Progenitor cell of endocrine pancreas (in vitro differentiated cells): ENCODE results near the gene AP1S2. TPM values are rescaled to one million over a fixed set of nuclear protein-coding genes. Genes with fewer than 3 reads are reported as not detected.

Experiments
- DNase-seq: peaks from one replicate; pipeline ENCODE4 v3.0.0; 2021; ENCODE audit warnings: low spot score; ENCODE audit not compliant: unreplicated experiment
- H3K27ac Mint-ChIP-seq: 2 replicates; pipeline ENCODE4 v1.8.0; 2021; ENCODE audit warnings: mild to moderate bottlenecking, moderate library complexity, mixed read lengths
- H3K27me3 Mint-ChIP-seq: 2 replicates; pipeline ENCODE4 v1.8.0; 2021; ENCODE audit warnings: mixed read lengths
- H3K36me3 Mint-ChIP-seq: 2 replicates; pipeline ENCODE4 v1.8.0; 2022; ENCODE audit warnings: mixed read lengths; ENCODE audit not compliant: insufficient read depth
- H3K4me1 Mint-ChIP-seq: 2 replicates; pipeline ENCODE4 v1.8.0; 2021; ENCODE audit warnings: low read depth, mixed read lengths
- H3K4me3 Mint-ChIP-seq: 2 replicates; pipeline ENCODE4 v1.8.0; 2021; ENCODE audit warnings: low read depth, mild to moderate bottlenecking, moderate library complexity, mixed read lengths
- H3K9me3 Mint-ChIP-seq: 2 replicates; pipeline ENCODE4 v1.8.0; 2021; ENCODE audit warnings: low read depth, mixed read lengths
- CTCF ChIP-seq: fragments of 200-600 bp; sonication (generic); IDR thresholded peaks from one replicate; pipeline ENCODE4 v1.5.0; 2021; ENCODE audit warnings: antibody characterized with exemption, mild to moderate bottlenecking; ENCODE audit not compliant: unreplicated experiment
- total RNA-seq: library from RNA; stranded (reverse); gene quantifications from 2 replicates; pipeline ENCODE4 v1.2.1, GENCODE V29; 2021

Gene AP1S2
- total RNA-seq, 1 donor from 2014 or later, result 82.6 TPM

- Mint-ChIP-seq H3K27me3 (no peaks in the 10 kb centered on the region), H3K36me3 (peaks cover 29% of the 10 kb centered on the region), H3K4me3 (no peak overlapping the region), H3K27ac (no peak overlapping the region), H3K9me3 (no peaks in the 10 kb centered on the region), H3K4me1 (no peaks in the 10 kb centered on the region)
- TF ChIP-seq CTCF, result no peak
- DNase-seq, result no peak
These were observed 46.4 kb downstream of the AP1S2 start for GRCh38 chrX:15808254-15808653.

DNA sequence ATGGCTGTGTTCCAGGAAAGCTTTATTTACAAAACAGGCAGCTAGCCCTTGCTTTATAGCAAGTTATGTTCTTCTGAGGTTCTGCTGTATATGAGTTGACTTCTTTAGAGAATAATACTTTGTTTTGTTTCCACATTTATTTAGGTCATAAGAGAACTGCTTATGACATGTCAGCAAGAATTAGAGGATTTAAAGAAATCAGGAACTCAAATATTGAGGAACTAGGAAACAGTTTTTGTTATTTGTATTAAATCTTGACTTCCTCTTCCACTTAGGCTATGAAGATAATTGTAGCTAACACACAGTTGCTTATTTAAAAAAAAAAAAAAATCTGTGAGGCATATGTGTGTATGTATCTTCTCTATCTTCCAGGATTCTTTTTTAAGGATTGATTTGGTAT is 50.0 kb downstream of the AP1S2 start:
- no peaks in the 10 kb centered on the region for H3K9me3 Mint-ChIP-seq
- H3K27me3 Mint-ChIP-seq, result no peaks in the 10 kb centered on the region
- H3K27ac Mint-ChIP-seq, result no peak overlapping the region
- peaks cover 23% of the 10 kb centered on the region for H3K36me3 Mint-ChIP-seq
- TF ChIP-seq CTCF, result no peak
- H3K4me1 Mint-ChIP-seq, result no peaks in the 10 kb centered on the region
- no peak for DNase-seq
- H3K4me3 Mint-ChIP-seq, result no peak overlapping the region

DNA sequence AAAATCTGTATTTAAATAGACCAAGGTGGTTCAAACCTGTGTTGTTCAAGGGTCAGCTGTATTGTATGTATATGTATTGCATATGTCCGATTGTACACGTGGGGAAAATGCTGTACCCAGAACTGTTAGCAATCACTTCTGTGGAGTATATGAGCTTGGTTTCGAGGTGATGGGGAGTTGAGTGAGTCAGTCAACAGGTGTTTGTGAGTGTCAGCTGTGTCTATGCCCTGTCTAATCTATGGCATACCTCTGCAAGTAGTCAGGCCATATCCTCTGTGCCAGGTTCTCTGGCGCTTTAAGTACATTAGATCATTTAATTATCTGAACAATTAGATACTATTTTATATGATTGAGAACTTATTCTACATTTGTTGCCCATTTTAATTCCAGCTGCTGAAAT is 56.9 kb downstream of the AP1S2 start:
- H3K4me1 Mint-ChIP-seq, result no peaks in the 10 kb centered on the region
- H3K36me3 Mint-ChIP-seq, result peaks cover 13% of the 10 kb centered on the region
- no peaks in the 10 kb centered on the region for H3K27me3 Mint-ChIP-seq
- H3K9me3 Mint-ChIP-seq, result no peaks in the 10 kb centered on the region
- no peak for TF ChIP-seq CTCF
- no peak overlapping the region for H3K27ac Mint-ChIP-seq
- no peak for DNase-seq
- no peak overlapping the region for H3K4me3 Mint-ChIP-seq

GRCh38 chrX:15790769-15791290 is 63.8 kb downstream of the AP1S2 start:
- no peak overlapping the region for H3K27ac Mint-ChIP-seq
- H3K4me1 Mint-ChIP-seq, result no peaks in the 10 kb centered on the region
- no peaks in the 10 kb centered on the region for H3K9me3 Mint-ChIP-seq
- no peaks in the 10 kb centered on the region for H3K27me3 Mint-ChIP-seq
- H3K36me3 Mint-ChIP-seq, result peaks cover 2% of the 10 kb centered on the region
- H3K4me3 Mint-ChIP-seq, result no peak overlapping the region
- no peak for DNase-seq
- no peak for TF ChIP-seq CTCF

- H3K9me3 Mint-ChIP-seq, result no peaks in the 10 kb centered on the region
- no peak for TF ChIP-seq CTCF
- H3K4me1 Mint-ChIP-seq, result no peaks in the 10 kb centered on the region
- H3K27me3 Mint-ChIP-seq, result no peaks in the 10 kb centered on the region
- peak; percentile 78 for DNase-seq
- peaks cover 2% of the 10 kb centered on the region for H3K36me3 Mint-ChIP-seq
- H3K4me3 Mint-ChIP-seq, result no peak within 1 kb of the TSS
- no peak within 1 kb of the TSS for H3K27ac Mint-ChIP-seq
These were observed 64.4 kb downstream of the AP1S2 start, which contains the start of gene ZRSR2 for GRCh38 chrX:15789979-15790768. Gene ZRSR2, plus strand, starts transcription at chrX:15790484. Its CDS starts 12 bp downstream, at chrX:15790496.
